Skeletal muscle satellite cell (primary cell): ENCODE data around the gene SSMEM1.
A peak's percentile ranks its signal among the peaks of the same experiment; 100 is the strongest.
"Not testable (repeated sequence)": the region's sequence is repeated elsewhere in the genome, so short reads cannot be mapped to it uniquely, and the experiment has no call there.

ENCODE experiments used
- H3K27me3 ChIP-seq: 2 replicates; pipeline ENCODE4 v1.7.0; 2013; ENCODE audit warnings: low read length; ENCODE audit not compliant: control insufficient read depth, insufficient read depth
- H3K36me3 ChIP-seq: 2 replicates; pipeline ENCODE4 v1.7.0; 2013; ENCODE audit warnings: mild to moderate bottlenecking, control low read depth, low read length; ENCODE audit not compliant: insufficient read depth
- H3K4me1 ChIP-seq: 2 replicates; pipeline ENCODE4 v1.7.0; 2013; ENCODE audit warnings: low read length; ENCODE audit not compliant: control insufficient read depth, insufficient read depth
- H3K4me2 ChIP-seq: 2 replicates; pipeline ENCODE4 v1.7.0; 2013; ENCODE audit warnings: mild to moderate bottlenecking, low read length
- H3K4me3 ChIP-seq: 2 replicates; pipeline ENCODE4 v1.7.0; 2013; ENCODE audit warnings: low read length
- H3K9ac ChIP-seq: 2 replicates; pipeline ENCODE4 v1.7.0; 2013; ENCODE audit warnings: mild to moderate bottlenecking, low read depth, low read length, moderate library complexity
- H3K9me3 ChIP-seq: replicated peaks from 2 replicates; pipeline ENCODE4 v1.7.0; 2013; ENCODE audit warnings: mild to moderate bottlenecking, control low read depth, low read length

SSMEM1 gene

DNA sequence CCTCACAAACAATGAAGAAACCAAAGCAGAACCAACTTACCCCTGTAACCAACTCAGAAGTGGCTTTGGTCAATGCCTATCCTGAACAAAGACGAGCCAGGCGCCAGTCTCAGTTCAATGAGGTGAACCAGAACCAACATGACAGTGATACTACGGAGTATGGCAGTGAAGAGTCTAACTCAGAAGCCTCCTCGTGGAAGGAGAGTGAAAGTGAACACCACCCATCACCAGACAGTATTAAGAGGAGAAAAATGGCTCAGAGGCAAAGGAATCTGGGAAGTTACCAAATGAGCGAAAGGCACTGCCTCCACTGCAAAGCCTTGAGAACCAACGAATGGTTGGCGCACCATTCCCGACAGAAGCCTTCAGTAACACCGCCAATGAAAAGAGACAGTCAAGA lies 8.4 kb downstream of the SSMEM1 start:
- Histone ChIP-seq H3K27me3 (peaks cover 15% of the 10 kb centered on the region), H3K36me3 (no peaks in the 10 kb centered on the region), H3K4me1 (no peaks in the 10 kb centered on the region), H3K4me2 (no peak overlapping the region), H3K4me3 (no peak overlapping the region), H3K9me3 (no peaks in the 10 kb centered on the region), H3K9ac (no peak overlapping the region)

DNA sequence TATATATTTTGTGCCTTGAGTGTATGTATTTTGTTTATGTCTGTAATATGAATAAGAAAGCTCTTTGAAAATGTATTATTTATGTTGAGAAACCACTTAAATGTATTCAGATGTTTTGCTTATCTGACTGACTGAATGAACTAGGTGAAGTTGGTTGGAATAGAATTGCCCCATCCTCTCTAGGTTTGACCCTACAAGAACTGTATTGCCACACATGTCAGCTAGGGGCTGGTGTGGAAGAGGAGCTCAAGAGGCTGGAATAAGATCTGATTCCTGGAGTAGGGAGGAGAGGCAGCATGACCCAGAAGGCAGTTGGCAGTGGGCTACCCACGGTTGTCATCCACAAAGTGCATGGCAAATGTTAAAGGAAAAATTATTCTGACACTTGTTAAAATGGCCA lies 9.1 kb downstream of the SSMEM1 start:
- no peaks in the 10 kb centered on the region for H3K9me3 ChIP-seq
- H3K9ac ChIP-seq = no peak overlapping the region
- no peaks in the 10 kb centered on the region for H3K36me3 ChIP-seq
- no peak overlapping the region for H3K4me2 ChIP-seq
- H3K4me1 ChIP-seq = no peaks in the 10 kb centered on the region
- peaks cover 15% of the 10 kb centered on the region for H3K27me3 ChIP-seq
- H3K4me3 ChIP-seq = no peak overlapping the region

DNA sequence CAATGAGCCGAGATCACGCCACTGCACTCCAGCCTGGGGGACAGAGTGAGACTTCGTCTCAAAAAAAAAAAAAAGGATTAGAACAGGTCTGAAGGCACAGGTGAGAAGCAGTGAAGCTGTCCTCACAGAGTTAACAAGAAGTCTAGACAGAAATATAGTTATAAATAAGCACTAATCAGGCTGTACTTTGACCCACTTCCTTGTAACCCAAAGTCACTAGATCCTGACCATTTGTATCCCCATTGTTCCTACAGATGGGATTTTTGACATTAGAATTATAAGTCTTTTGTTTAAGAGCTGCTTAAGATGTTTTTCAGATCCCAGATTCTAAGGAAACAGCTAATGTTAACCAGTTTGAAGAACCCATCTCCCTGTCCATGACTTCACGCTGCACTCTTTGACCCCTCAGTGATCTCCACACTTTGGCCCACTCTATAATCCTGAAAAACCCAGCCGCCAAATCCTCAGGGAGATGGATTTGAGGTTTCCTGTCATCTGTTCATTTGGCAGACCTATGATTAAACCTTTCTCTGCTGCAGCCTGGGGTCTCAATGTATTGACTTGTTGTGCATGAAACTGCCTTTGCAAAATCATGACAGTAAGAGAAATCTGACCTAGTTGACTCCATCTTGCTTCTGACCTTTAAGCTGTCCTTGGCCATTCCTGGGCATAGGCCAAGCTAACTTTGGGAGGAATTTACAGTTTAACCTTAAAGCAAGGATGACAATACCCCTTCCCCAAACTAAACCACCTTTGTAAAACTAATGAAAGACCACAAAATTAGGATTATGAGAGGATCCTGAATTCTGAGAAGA lies 11.4 kb downstream of the SSMEM1 start:
- Histone ChIP-seq H3K9me3 (no peaks in the 10 kb centered on the region), H3K27me3 (peaks cover 15% of the 10 kb centered on the region), H3K4me2 (no peak overlapping the region), H3K4me3 (no peak overlapping the region), H3K9ac (no peak overlapping the region), H3K36me3 (no peaks in the 10 kb centered on the region), H3K4me1 (no peaks in the 10 kb centered on the region)

DNA sequence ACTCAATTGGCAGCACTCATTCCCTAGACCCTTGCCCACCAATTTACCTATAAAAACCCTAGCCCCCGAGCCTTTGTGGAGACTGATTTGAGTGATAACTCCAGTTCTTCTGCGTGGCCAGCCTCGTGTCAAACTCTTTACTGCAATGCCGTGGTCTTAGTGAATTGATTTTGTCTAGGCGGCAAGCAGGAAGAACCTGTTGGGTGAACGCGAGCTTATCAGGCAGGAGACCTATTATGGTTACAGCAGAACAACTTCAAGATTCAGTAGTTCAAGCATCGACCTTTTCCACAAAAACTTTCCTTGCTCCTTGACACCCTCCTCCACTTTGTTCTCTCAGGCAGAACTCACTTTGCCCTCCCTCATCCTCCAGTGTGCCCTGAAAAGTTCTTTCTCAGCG lies 12.2 kb downstream of the SSMEM1 start:
- H3K36me3 ChIP-seq = no peaks in the 10 kb centered on the region
- H3K4me1 ChIP-seq = no peaks in the 10 kb centered on the region
- no peak overlapping the region for H3K4me2 ChIP-seq
- H3K9me3 ChIP-seq = no peaks in the 10 kb centered on the region
- no peak overlapping the region for H3K4me3 ChIP-seq
- H3K9ac ChIP-seq = no peak overlapping the region
- peaks cover 15% of the 10 kb centered on the region for H3K27me3 ChIP-seq

DNA sequence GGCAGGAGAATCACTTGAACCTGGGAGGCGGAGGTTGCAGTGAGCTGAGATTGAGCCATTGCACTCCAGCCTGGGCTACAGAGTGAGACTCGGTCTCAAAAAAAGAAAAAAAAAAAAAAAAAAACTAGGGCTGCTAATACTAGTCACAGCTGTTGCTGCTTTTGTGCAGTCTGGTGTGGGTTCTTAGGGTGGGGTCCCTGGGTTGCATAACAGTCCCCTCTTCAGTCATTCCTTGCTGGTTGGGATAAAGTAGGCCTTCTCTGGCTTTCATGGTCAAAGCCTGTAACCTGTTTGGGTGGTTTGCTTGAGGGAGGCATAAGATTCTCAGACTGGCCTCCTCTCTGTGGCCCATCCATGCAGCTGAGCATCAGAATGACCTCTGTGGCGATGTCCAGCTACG lies 14.1 kb downstream of the SSMEM1 start:
- H3K36me3 ChIP-seq = no peaks in the 10 kb centered on the region
- H3K4me1 ChIP-seq = peaks cover 2% of the 10 kb centered on the region
- peaks cover 7% of the 10 kb centered on the region for H3K27me3 ChIP-seq
- no peak overlapping the region for H3K4me2 ChIP-seq
- H3K9me3 ChIP-seq = no peaks in the 10 kb centered on the region
- H3K4me3 ChIP-seq = no peak overlapping the region
- H3K9ac ChIP-seq = no peak overlapping the region

DNA sequence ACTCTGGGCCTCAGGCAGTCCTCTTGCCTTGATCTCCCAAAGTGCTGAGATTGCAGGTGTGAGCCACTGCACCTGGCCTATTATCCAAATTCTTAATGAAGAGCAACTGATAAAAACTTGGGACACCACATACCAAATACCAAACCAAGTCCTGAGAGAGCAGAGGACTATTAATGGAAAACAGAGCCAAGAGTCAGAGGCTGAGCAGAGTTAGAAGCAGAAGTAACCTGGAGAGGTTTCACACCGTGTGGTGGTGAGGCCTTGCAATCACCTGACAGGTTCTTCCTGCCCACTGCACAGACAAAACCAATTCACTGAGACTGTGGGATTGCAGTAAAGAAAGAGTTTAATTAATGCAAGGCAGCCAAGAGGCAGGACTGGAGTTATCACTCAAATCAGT lies 16.0 kb downstream of the SSMEM1 start:
- peaks cover 7% of the 10 kb centered on the region for H3K27me3 ChIP-seq

DNA sequence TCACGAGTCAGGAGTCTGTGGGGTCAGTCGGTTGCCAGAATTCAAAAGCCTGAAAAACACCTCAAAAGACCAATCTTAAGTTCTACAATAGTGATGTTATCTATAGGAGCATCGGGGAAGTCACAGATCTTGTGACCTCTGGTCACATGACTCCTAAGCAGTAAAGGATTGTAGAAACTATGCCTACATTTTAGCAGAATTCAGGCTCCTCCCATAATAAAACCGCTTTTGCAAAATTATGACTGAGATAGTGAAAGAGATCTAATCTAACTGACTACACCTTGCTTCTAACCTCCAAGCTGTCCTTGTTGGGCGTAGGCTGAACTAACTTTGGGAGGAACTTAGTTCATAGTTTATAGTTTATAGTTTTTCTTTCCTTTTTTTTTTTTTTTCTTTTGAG lies 16.6 kb downstream of the SSMEM1 start:
- no peak overlapping the region for H3K9ac ChIP-seq
- peaks cover 2% of the 10 kb centered on the region for H3K4me1 ChIP-seq
- no peak overlapping the region for H3K4me3 ChIP-seq
- H3K9me3 ChIP-seq = no peaks in the 10 kb centered on the region
- H3K36me3 ChIP-seq = no peaks in the 10 kb centered on the region
- peaks cover 7% of the 10 kb centered on the region for H3K27me3 ChIP-seq
- H3K4me2 ChIP-seq = no peak overlapping the region

More for the DNA sequence above, 16.0 kb downstream of the SSMEM1 start:
- H3K4me1 ChIP-seq = peaks cover 2% of the 10 kb centered on the region
- no peak overlapping the region for H3K9ac ChIP-seq
- no peak overlapping the region for H3K4me3 ChIP-seq
- H3K4me2 ChIP-seq = no peak overlapping the region
- no peaks in the 10 kb centered on the region for H3K36me3 ChIP-seq
- H3K9me3 ChIP-seq = no peaks in the 10 kb centered on the region

DNA sequence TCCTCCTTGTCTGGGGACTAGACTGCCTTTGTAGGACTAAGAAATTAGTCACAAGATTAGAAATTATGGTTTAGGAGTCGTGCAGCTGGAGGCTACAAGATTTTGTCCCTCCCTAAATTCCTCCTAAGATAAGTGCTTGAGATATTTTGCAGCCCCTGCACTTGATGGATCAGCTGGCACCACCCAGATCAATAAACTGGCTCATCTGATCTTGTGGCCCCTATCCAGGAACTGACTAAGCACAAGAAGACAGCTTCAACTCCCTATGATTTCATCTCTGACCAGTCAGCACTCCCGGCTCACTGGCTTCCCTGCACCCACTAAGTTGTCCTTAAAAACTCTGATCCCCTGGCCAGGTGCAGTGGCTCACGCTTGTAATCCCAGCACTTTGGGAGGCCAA lies 17.3 kb downstream of the SSMEM1 start:
- H3K27me3 ChIP-seq, H3K9me3 ChIP-seq, H3K36me3 ChIP-seq, H3K4me1 ChIP-seq, H3K4me3 ChIP-seq: not testable (repeated sequence)
- peak overlapping the region; percentile 54 for H3K4me2 ChIP-seq
- peak overlapping the region; percentile 30 for H3K9ac ChIP-seq

DNA sequence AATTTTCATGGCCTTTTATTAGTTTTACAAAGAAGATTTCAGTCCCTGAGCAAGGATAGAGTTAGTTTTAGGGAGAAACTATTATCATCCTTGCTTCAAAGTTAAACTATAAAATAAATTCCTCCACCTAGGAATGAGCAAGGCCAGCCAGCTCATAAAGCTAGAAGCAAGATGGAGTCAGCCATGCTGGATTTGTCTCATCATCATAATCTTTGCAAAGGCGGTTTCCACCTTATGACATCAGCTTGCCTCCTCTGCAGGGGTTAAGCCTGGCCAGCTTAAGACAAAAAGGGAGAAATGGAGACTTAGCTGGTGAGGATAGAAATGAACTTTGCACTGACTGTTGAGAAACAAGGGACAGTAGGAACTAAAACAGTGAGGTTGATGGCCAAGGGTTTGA lies 18.7 kb downstream of the SSMEM1 start:
- Histone ChIP-seq H3K9ac (no peak overlapping the region), H3K36me3 (no peaks in the 10 kb centered on the region), H3K4me1 (peaks cover 2% of the 10 kb centered on the region), H3K4me3 (no peak overlapping the region), H3K9me3 (no peaks in the 10 kb centered on the region), H3K4me2 (no peak overlapping the region), H3K27me3 (no peaks in the 10 kb centered on the region)

DNA sequence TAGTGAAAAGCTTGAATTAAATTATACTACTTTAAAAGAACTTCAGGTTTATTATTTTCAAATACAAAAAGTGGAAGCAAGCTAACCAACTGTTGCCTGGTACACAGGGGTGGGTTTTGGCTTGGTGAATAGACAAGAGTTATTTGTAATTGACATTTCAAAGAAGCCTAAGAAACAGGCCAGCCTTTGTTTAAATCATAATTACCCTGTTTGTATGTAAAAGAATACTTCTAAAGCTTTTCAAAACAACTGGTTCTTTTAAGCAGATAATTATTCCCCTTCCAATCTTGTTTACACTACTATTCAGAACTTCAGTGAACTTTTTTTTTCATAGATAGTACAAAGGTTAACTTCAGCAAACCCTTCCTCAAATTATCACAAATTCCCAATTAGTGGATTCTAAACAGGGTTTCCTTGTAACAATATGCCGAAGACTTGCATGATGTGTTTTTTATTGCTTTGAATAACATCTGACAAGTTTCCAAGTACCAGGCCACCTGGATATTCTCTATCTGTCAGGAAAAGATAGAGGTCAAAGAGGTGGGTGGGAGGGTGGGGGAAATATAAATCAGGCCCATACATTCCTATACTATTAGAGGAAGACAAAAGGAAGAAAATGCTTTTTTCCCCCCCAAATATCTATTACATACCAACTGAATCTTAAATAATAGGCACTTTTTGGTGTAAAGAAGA lies 20.4 kb downstream of the SSMEM1 start:
- peaks cover 2% of the 10 kb centered on the region for H3K4me1 ChIP-seq
- H3K9me3 ChIP-seq = no peaks in the 10 kb centered on the region
- no peak overlapping the region for H3K4me3 ChIP-seq
- H3K4me2 ChIP-seq = no peak overlapping the region
- no peaks in the 10 kb centered on the region for H3K27me3 ChIP-seq
- H3K9ac ChIP-seq = no peak overlapping the region
- no peaks in the 10 kb centered on the region for H3K36me3 ChIP-seq

DNA sequence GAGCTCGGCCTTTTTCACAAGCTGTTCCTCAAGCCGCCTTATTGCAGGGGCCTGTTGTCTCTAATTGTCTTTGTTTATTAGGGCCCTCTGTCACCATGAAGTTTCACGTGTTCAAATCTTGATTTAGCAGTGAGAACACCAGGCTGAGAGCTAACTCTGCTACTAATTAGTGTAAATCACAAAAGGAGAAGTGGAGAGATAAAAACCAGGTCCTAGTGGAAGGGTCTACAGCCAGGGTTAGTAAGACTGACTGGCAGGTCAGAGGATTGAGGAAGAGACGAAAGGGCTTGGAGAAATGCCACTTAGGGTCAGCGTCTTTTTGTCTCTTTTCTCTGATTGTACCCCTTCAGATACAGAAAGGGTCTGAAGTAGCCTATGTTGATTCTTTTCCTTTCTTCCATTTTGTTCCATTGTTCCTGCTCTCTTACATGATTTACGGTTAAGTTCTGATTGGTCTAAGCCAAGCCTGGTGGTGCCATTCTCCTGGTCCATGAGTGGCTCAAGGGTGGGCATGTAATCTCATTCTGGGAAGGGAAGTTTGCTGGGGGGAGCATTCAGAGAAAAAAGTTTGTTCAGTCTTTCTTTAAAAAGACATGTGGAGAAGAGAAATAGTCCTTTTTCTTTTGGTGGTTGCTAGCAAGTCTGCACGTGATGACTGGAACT lies 21.3 kb downstream of the SSMEM1 start:
- no peak overlapping the region for H3K9ac ChIP-seq
- H3K4me2 ChIP-seq = no peak overlapping the region
- H3K4me3 ChIP-seq = no peak overlapping the region
- no peaks in the 10 kb centered on the region for H3K9me3 ChIP-seq
- H3K4me1 ChIP-seq = peaks cover 2% of the 10 kb centered on the region
- H3K27me3 ChIP-seq = no peaks in the 10 kb centered on the region
- H3K36me3 ChIP-seq = no peaks in the 10 kb centered on the region
